Smooth muscle cell of the pulmonary artery (primary cell): ENCODE results near the gene PGS1. TPM values are rescaled to one million over a fixed set of nuclear protein-coding genes. Genes with fewer than 3 reads are reported as not detected.

Source experiments
- total RNA-seq: library from RNA; depleted of rRNA; stranded (reverse); fragments of >200 nt; gene quantifications from 2 replicates; pipeline ENCODE4 v1.2.3, GENCODE V29; 2014

Gene PGS1, protein sequence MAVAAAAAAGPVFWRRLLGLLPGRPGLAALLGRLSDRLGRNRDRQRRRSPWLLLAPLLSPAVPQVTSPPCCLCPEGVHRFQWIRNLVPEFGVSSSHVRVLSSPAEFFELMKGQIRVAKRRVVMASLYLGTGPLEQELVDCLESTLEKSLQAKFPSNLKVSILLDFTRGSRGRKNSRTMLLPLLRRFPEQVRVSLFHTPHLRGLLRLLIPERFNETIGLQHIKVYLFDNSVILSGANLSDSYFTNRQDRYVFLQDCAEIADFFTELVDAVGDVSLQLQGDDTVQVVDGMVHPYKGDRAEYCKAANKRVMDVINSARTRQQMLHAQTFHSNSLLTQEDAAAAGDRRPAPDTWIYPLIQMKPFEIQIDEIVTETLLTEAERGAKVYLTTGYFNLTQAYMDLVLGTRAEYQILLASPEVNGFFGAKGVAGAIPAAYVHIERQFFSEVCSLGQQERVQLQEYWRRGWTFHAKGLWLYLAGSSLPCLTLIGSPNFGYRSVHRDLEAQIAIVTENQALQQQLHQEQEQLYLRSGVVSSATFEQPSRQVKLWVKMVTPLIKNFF
- 31.8 and 37.5 TPM in 2 replicates for total RNA-seq

GRCh38 chr17:78378225-78379130 lies at the start of gene PGS1:
Gene PGS1 (plus strand): TSS chr17:78378649. CDS start chr17:78378666, 17 bp downstream.

DNA sequence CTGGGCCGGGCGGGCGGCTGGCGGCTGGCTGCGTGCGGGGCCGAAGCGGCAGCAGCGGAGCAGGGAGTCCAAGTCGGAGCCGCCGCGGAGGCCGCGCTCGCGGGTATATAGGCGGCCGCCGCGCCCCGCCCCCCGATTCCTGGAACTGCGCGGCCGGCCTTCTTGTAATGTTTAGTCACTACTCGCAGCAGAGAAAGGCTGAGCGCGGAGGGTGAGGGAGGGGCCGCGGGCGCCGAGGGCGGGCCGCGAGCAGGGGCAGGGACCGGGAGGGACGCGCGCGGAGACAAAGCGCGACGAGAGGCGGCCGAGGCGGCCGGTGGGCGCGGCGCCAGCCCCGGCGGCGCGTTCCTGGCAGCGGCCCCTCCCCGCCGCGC lies 18.5 kb upstream of the PGS1 start, which contains the start of gene SOCS3:
TSS of gene SOCS3 (minus strand) at position 81 of the 374 bp plus-strand sequence. CDS start 982 bp downstream, outside the sequence.

Other genes starting within 250 kb of the PGS1 start
- 1.3 and 12.1 TPM in 2 replicates for gene TMC6, start 249.9 kb upstream of the PGS1 start, total RNA-seq
- 0.13 TPM in 1 of 2 replicates, not detected in the other for gene TMC8, start 247.9 kb upstream of the PGS1 start, total RNA-seq
- not detected in 2 replicates for gene C17orf99, start 232.3 kb upstream of the PGS1 start, total RNA-seq
- gene SYNGR2, start 210.1 kb upstream of the PGS1 start, total RNA-seq, result 20.1 and 43.0 TPM in 2 replicates
- gene TK1, start 191.6 kb upstream of the PGS1 start, total RNA-seq, result 27.5 and 43.7 TPM in 2 replicates
- gene AFMID, start 191.3 kb upstream of the PGS1 start, total RNA-seq, result 25.7 and 36.0 TPM in 2 replicates
- 9.1 and 18.4 TPM in 2 replicates for gene BIRC5, start 164.4 kb upstream of the PGS1 start, total RNA-seq
- not detected in 2 replicates for gene TMEM235, start 147.0 kb upstream of the PGS1 start, total RNA-seq
- 21.5 and 84.5 TPM in 2 replicates for gene SOCS3, start 18.6 kb upstream of the PGS1 start, total RNA-seq
- gene DNAH17, start 198.7 kb downstream of the PGS1 start, total RNA-seq, result not detected in 2 replicates